GM18520 (cell line): ENCODE results near the gene MT1E.
"Not testable (repeated sequence)": the region's sequence is repeated elsewhere in the genome, so short reads cannot be mapped to it uniquely, and the experiment has no call there.

ENCODE experiments used
- ATAC-seq: cut with Tn5 transposase; IDR thresholded peaks from one replicate; pipeline ENCODE4 v1.9.1; 2021; ENCODE audit not compliant: unreplicated experiment

Gene MT1E

DNA sequence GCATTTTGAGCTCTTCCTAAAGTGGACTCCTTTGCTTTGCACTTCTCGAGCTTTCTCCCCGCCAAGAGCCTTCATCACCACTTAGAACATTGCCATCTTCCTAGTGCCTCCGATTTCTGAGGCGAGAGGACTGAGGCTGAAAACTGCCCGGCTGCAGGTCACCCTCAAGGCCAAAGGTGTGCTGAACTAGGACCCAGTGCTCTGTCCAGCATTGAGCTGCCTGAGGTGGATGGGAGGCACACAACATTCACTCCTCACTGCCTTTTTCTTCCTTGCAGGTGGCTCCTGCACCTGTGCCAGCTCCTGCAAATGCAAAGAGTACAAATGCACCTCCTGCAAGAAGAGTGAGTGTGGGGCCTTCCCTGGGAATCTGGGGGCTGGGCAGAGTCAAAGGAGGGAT is 18.3 kb downstream of the MT1E start:
- ATAC-seq: no peak

DNA sequence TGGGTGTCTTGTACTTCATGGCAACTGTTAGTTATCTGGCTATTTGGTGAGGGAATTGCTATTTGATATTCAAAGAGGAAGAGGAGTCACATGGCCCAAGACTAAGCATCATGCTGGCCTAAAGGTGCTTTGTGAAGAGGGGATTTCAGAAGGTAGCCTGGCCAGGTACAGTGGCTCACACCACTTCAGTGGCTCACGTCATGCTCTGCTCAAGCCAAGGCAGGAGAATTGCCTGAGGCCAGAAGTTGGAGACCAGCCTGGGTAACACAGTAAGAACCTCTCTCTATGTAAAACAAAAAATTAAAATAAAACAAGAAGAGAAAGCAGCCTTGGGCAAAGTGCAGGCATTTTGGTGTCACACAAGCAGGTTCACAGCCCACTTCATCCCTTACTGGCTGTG is 19.7 kb downstream of the MT1E start:
- ATAC-seq: no peak

- ATAC-seq: no peak
Measured at GRCh38 chr16:56645838-56646237, 20.3 kb downstream of the MT1E start.

- ATAC-seq: no peak
Measured at GRCh38 chr16:56647641-56648431, 22.3 kb downstream of the MT1E start.

DNA sequence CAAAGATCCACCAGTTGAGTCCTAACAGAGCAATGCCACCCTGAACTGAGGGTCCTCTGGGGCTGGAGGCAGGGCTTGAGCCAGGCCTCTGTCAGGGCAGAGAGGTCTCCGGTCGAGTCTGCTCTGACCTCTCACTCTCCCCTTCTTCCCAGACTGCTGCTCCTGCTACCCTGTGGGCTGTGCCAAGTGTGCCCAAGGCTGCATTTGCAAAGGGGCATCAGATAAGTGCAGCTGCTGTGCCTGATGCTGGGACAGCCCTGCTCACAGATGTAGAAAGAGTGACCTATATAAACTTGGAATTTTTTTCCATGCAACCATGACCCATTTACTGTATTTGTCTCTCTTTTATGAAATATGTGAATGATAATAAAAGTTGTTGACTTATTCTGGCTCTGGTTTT is 23.7 kb downstream of the MT1E start:
- ATAC-seq: no peak

- ATAC-seq: no peak
Measured at GRCh38 chr16:56649820-56650219, 24.2 kb downstream of the MT1E start.

DNA sequence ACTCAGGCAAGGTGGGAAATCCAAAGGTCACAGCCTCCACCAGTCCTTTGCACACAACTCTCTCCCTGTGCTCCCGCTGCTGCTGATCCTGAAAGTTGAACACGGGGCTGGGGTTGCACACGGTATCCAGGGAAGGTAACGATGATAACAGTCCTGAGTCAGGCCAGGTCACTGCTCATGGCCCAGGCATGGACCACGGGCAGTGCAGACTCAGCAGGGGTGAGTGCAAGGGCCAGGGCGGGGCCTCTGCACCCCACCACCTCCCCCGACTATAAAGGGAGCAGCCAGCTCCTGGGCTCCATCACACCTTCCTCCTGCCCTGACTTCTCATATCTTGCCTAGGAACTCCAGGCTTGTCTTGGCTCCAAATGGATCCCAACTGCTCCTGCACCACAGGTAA is 26.0 kb downstream of the MT1E start, which contains the start of gene MT1B:
Gene MT1B (plus strand): TSS at position 301 of the 400 bp plus-strand sequence. CDS start 68 bp downstream, at position 369.
- ATAC-seq: no peak

DNA sequence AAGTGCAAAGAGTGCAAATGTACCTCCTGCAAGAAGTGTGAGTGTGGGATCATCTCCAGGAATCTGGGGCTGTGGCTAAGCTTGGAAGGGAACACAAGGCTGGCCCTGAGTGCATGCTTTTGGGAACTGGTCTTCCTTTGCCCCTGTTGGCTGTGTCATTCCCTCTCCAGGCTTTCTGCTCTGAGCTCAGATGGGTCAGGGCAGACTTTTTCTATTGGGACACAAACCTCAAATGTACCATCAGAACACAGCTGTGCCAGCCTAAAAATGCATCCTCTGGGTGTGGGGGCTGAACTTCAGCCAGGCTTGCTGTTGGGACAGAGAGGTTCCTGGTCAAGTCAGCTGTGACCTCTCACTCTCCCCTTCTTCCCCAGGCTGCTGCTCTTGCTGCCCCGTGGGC is 27.0 kb downstream of the MT1E start:
- no peak for ATAC-seq

- ATAC-seq: no peak
Measured at GRCh38 chr16:56653218-56653617, 27.6 kb downstream of the MT1E start.

DNA sequence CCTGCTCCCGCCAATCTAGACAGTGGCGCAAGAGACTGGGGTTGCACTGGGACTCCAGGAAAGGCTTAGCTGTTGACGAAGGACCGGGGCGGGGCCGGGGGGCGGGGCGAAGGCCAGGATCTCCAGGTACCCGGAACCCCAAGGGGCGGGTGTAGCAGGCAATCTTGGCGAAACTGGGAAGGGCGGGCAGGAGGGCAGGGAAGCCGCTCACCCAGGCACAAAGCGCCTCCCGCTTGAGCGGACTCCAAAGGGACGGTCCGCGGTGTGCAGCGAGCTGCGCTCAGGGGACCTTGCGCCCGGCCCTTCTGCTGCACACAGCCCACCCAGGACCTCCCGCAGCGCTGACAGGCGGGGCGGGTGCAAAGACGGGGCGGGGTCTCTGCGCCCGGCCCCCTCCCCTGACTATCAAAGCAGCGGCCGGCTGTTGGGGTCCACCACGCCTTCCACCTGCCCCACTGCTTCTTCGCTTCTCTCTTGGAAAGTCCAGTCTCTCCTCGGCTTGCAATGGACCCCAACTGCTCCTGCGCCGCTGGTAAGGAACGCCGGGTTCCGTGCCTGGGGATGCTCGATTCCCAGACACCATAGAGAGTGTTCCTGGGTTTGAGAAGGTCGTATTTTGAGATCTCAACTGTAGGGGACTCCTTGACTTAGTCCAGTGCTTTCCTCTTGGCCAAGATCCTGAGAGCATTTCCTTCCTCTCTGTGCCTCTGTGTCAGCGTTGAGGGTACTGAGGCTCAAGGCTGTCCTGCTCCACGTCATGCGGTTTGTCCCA is 32.2 kb downstream of the MT1E start, which contains the start of gene MT1F:
Gene MT1F (plus strand): TSS at position 405 of the 772 bp plus-strand sequence. CDS start 100 bp downstream, at position 505.
- no peak for ATAC-seq

- no peak for ATAC-seq
Measured at GRCh38 chr16:56658327-56658875, 32.8 kb downstream of the MT1E start.

DNA sequence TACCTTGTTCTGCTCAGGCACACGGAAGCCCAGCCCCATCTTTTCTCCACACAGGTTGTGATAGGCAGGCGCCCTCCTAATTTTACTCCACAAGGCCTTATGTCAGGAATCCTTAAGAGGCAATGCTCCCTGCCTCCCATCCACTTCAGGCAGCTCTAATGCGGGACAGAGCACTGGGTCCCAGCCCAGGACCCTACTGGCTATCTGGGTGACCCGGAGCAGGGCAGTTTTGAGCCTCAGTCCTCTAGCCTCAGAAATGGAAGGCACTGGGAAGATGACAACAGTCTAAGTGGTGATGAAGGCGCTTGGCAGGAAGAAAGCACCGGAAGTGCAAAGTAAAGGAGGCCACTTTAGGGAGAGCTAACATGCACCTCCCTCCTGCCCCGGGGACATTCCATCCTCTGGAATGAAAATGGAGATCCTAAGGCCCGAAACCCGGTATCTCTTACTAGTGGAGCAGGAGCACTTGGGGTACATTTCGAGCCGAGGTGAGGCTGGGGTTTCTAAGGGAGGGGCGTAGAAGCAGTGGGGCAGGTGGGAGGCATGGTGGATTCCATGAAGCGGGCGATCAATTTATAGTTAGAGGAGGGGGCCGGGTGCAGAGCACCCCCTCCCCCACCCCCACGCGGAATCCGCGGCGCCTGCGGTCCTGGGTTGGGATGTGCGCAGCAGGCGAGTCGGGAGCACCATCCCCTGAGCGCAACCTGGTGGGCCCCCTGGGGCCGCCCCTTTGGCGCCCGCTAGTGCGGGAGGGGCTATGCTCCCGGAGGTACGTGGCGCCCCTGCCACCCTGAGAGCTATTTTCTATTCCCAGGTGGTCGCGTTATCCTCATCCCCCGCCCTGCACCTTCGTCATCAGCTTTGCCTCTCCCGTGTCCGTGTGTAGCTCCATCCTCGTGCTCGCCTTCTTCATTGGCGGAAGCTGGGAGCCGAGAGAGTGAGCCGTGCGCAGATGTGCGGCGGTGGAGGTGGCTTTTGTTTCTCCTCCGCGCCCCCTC is 37.1 kb downstream of the MT1E start:
- ATAC-seq: no peak

DNA sequence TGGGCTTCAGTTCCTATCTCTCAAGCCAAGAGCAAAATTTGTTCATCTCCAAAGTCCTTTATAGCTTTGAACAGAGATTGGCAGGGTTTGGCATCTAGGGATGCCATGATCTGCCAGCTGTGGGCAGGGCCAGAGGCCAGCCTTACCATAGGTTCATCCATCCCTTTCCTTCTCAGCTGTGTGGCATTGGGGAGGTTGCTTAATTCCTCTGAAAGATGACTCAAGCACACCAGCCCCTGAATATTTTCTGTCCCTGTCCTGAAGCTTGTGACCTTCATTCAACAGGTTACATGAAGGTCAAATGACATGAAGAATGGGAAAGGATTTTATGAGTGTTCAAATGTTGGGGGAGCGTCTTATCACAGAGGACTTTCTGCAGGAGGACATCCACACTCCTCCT is 38.9 kb downstream of the MT1E start:
- ATAC-seq: no peak

DNA sequence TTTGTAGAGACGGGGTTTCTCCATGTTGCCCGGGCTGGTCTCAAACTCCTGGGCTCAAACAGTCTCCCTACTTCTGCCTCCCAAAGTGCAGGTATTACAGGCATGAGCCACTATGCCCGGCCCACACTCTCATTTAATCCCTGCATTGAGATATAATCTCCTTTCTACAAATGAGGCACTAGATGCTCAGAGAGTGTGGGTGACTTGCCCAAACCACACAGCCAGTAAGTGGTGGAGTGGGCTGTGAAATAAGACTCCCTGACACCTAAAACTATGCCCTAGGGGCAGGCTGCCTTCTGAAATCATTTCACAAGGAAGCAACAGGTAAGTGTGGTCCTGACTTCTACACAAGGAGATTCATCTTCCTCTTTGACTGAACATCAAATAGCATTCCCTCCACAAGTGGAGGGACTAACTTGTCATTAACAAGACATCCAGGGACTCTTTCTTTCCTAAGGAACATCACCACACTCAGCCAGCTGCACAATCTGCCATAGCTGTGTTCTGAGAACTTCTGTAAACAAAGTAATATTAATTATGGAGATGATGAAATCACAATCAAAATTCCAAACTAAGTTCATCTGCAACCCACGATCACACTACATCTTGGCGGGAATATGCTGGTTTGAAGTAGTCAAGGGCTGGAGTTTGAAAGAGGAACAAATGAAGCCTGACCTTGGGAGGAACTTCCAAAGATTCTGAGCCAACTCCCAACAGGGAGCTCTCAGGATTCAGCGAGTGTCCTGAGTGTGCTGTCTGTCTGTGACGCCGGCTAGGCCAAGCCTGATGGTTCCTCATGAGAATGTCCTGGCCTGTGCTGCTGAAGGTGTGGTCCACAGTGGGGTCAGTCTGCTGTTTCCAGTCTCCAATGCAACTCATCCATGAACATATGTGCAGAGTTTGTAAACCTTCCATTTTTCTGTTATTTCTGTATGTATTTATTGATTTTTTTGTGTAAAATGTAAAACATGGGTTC is 40.0 kb downstream of the MT1E start:
- not testable (repeated sequence) for ATAC-seq

- no peak for ATAC-seq
Measured at GRCh38 chr16:56667581-56668571, 42.3 kb downstream of the MT1E start, which contains the start of gene MT1G. Gene MT1G (minus strand): TSS chr16:56668065. CDS start chr16:56667993, 72 bp downstream.

DNA sequence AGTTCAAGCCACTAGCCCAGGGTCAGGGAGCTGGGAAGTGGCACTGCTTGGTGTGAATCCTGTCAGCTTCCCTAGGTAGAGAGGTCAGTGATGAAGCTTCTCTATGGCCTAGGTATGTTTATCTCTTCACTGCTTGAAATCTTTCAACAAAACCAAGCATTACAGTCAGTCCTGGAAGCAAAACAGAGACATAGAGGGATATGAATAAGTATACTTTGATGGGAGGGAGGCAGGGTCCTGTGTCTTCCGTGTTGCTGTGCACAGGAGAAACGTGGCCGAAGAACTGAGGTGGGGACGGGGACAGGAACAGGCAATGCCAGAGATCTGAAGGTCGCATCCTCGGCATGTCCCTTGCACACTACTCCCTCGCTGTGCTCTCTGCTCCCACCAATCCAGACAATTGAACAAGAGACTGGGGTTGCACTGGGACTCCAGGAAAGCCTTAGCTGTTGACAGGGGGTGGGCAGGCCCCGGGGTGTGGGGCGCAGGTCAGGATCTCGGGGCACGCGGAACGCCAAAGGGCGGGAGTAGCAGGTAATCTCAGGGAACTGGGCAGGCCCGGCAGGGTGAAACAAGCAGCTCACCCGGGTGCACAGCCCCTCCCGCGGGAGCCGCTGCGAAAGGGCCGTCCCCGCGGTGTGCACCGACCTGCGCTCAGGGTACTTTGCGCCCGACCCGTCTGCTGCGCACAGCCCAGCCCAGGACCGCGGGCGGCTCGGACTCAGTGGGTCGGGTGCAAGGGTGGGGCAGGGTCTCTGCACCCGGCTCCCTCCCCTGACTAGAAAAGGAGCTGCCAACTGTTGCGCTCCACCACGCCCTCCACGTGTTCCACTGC is 43.6 kb downstream of the MT1E start, which contains the start of gene MT1H:
Gene MT1H (plus strand): TSS at position 810 of the 835 bp plus-strand sequence. CDS start 71 bp downstream, outside the sequence.
- ATAC-seq: no peak
